Measurements from ENCODE around the gene LINC01488.

LINC01488 gene

DNA sequence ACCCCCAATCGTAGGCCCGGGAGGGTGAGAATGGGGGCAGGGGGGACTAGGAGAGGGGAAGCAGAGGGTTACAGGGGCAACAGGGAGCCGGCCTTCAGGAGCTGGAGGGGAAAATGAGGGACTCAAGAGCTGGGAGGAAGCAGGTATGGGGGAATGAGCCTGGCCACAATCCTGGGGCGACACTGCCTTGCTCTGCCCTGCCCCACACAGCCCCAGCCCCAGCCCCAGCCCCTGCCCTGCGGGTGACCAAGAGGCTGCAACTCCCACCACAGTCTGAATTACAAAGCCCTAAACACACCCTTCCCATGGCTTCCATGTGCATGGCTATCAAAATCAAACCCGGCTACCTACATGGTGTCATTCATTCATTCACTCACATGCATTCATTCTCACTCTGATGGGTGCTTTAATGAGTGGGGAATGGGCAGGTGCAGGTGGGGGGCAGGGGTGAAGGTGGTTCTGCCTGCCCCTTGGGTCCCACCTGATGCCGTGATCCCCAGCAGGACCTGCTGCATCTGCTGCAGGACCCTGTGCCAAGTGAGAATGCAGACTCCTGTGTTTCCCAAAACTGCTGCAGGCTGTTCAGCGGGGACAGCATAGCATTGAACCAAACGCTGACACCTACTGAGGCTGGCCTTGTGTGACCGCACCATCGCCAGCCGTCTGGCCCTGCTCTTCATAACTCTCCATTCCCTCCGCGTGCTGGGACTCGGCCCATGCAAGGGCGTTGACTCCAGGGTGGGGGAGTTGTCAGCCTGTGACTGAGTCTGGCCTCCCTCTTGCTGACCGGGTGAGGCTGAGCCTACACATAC lies 9.5 kb upstream of the LINC01488 start:
- Histone ChIP-seq H2AK5ac (ENCODE audit: low read length) (no peak overlapping the region), H3K23ac (ENCODE audit: low read length) (no peak overlapping the region), H3K27ac (ENCODE audit: low read depth, low read length) (no peak overlapping the region), H4K8ac (ENCODE audit: low read depth, low read length) (no peak overlapping the region), H3K79me2 (ENCODE audit: control insufficient read depth, insufficient read depth, low read length, poor library complexity) (no peaks in the 10 kb centered on the region), H3K79me1 (ENCODE audit: low read length) (no peaks in the 10 kb centered on the region), H3K14ac (ENCODE audit: low read length) (no peak overlapping the region), H3K4me2 (ENCODE audit: low read length) (peak overlapping the region; percentile 15), H2BK120ac (ENCODE audit: insufficient read depth, low read length, poor library complexity) (no peak overlapping the region), H3K27me3 (ENCODE audit: insufficient read depth, low read length) (no peaks in the 10 kb centered on the region), H3K4ac (ENCODE audit: low read depth, low read length) (no peak overlapping the region), H3K9me3 (ENCODE audit: insufficient read depth, low read depth, low read length) (peaks cover 8% of the 10 kb centered on the region), H2BK5ac (ENCODE audit: low read depth, low read length, poor library complexity) (no peak overlapping the region), H3K18ac (ENCODE audit: low read length) (no peak overlapping the region), H3K9ac (ENCODE audit: low read length) (no peak overlapping the region), H3K4me3 (ENCODE audit: low read depth, low read length) (no peak overlapping the region), H2AFZ (ENCODE audit: insufficient read depth, low read length, poor library complexity) (no peak overlapping the region), H3K4me1 (ENCODE audit: control insufficient read depth in 1 of 2, insufficient read depth in 2 of 2, low read length in 2 of 2) (no peaks in the 10 kb centered on the region), H4K91ac (ENCODE audit: low read depth, low read length) (no peak overlapping the region), H4K12ac (ENCODE audit: low read depth, low read length) (no peak overlapping the region), H3K36me3 (ENCODE audit: control insufficient read depth in 1 of 2, insufficient read depth in 2 of 2, low read length in 2 of 2) (no peaks in the 10 kb centered on the region), H2BK12ac (ENCODE audit: low read length) (no peak overlapping the region)
- no peak for DNase-seq
- WGBS (ENCODE audit: extremely low coverage, insufficient coverage, insufficient read length), result no CpG with 5 or more reads among the region's 17 CpGs

DNA sequence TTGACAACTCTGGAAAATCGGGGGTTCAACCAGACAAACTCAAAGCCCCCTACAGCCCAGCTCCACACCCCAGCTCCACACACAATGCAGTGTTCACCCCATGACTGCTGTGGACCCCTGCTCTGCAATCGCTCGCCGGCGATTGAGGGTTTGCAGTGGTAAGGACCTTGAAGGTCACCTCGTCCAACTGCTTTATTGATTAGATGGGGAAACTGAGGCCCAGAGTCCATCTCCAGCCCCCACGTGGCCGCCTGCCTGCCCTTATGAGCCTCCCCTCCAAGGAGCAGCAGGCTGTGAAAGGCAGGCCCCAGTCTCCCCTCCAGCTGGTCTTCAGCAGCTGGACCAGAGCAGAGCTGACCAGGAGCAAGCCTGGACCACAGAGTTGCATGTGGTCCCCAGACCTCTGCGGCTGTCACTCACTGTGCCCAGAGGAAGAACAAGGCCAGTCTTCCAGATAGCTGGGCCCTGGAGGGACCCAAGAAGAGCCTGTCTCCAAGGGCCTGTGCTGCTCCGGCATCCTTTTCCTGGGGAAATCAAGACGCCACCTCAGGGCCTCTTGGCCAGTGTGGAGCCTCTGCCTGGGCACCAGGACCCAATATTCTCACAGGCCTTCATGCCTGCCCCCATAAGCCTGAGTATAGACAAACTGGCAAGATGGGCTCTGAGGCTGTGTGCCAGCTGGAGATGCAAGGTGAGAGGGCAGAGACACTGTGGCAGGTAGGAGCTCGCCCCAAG lies 8.8 kb upstream of the LINC01488 start:
- no CpG with 5 or more reads among the region's 12 CpGs for WGBS (ENCODE audit: extremely low coverage, insufficient coverage, insufficient read length)

DNA sequence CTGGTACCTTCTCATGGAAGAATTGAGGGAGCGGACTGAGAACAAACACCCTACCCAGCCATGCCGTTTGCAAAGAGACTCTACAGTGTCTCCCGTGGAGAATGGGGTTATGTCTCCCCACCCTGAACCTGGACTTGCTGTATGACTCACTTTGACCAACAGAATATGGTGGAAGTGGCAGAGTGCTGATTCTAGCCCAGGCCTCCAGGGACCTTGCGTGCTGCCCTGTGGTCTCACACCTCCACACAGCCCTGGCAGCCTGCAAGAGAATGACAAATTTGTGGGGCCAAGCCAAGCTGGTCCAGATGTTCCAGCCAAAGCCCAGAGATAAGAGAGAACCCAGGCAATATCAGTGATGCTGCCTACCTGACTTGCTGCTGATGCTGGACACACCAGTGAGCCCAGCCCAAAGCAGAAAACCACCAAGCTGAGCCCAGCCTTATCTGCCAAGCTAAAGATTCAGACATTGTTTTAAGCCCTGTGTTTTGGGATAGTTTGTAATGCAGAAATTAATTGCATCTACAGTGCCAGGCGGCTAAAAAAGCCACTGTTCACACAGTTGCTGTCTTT lies 8.1 kb upstream of the LINC01488 start:
- Histone ChIP-seq H3K4me2 (ENCODE audit: low read length) (no peak overlapping the region), H4K12ac (ENCODE audit: low read depth, low read length) (no peak overlapping the region), H3K27me3 (ENCODE audit: insufficient read depth, low read length) (peaks cover 2% of the 10 kb centered on the region), H3K36me3 (ENCODE audit: control insufficient read depth in 1 of 2, insufficient read depth in 2 of 2, low read length in 2 of 2) (no peaks in the 10 kb centered on the region), H3K18ac (ENCODE audit: low read length) (no peak overlapping the region), H2AFZ (ENCODE audit: insufficient read depth, low read length, poor library complexity) (no peak overlapping the region), H3K23ac (ENCODE audit: low read length) (no peak overlapping the region), H4K8ac (ENCODE audit: low read depth, low read length) (no peak overlapping the region), H3K27ac (ENCODE audit: low read depth, low read length) (no peak overlapping the region), H3K9me3 (ENCODE audit: insufficient read depth, low read depth, low read length) (peaks cover 8% of the 10 kb centered on the region), H4K91ac (ENCODE audit: low read depth, low read length) (no peak overlapping the region), H3K14ac (ENCODE audit: low read length) (no peak overlapping the region), H3K4me1 (ENCODE audit: control insufficient read depth in 1 of 2, insufficient read depth in 2 of 2, low read length in 2 of 2) (no peaks in the 10 kb centered on the region), H3K9ac (ENCODE audit: low read length) (no peak overlapping the region), H3K79me2 (ENCODE audit: control insufficient read depth, insufficient read depth, low read length, poor library complexity) (no peaks in the 10 kb centered on the region), H2BK120ac (ENCODE audit: insufficient read depth, low read length, poor library complexity) (no peak overlapping the region), H2AK5ac (ENCODE audit: low read length) (no peak overlapping the region), H3K4ac (ENCODE audit: low read depth, low read length) (no peak overlapping the region), H2BK5ac (ENCODE audit: low read depth, low read length, poor library complexity) (no peak overlapping the region), H3K4me3 (ENCODE audit: low read depth, low read length) (no peak overlapping the region), H2BK12ac (ENCODE audit: low read length) (no peak overlapping the region), H3K79me1 (ENCODE audit: low read length) (no peaks in the 10 kb centered on the region)
- DNase-seq, result no peak
- WGBS (ENCODE audit: extremely low coverage, insufficient coverage, insufficient read length), result no CpG with 5 or more reads among the region's 5 CpGs

More for the DNA sequence above, 8.8 kb upstream of the LINC01488 start:
- no peaks in the 10 kb centered on the region for H3K4me1 ChIP-seq (ENCODE audit: control insufficient read depth in 1 of 2, insufficient read depth in 2 of 2, low read length in 2 of 2)
- H3K18ac ChIP-seq (ENCODE audit: low read length), result no peak overlapping the region
- H4K12ac ChIP-seq (ENCODE audit: low read depth, low read length), result no peak overlapping the region
- no peak overlapping the region for H2AK5ac ChIP-seq (ENCODE audit: low read length)
- no peak overlapping the region for H3K9ac ChIP-seq (ENCODE audit: low read length)
- no peak overlapping the region for H3K27ac ChIP-seq (ENCODE audit: low read depth, low read length)
- H4K91ac ChIP-seq (ENCODE audit: low read depth, low read length), result no peak overlapping the region
- no peak overlapping the region for H2BK5ac ChIP-seq (ENCODE audit: low read depth, low read length, poor library complexity)
- H2BK12ac ChIP-seq (ENCODE audit: low read length), result no peak overlapping the region
- no peak overlapping the region for H3K4ac ChIP-seq (ENCODE audit: low read depth, low read length)
- H3K4me2 ChIP-seq (ENCODE audit: low read length), result no peak overlapping the region
- H3K14ac ChIP-seq (ENCODE audit: low read length), result no peak overlapping the region
- no peaks in the 10 kb centered on the region for H3K79me2 ChIP-seq (ENCODE audit: control insufficient read depth, insufficient read depth, low read length, poor library complexity)
- peaks cover 2% of the 10 kb centered on the region for H3K27me3 ChIP-seq (ENCODE audit: insufficient read depth, low read length)
- DNase-seq, result no peak
- peaks cover 8% of the 10 kb centered on the region for H3K9me3 ChIP-seq (ENCODE audit: insufficient read depth, low read depth, low read length)
- no peak overlapping the region for H2AFZ ChIP-seq (ENCODE audit: insufficient read depth, low read length, poor library complexity)
- H2BK120ac ChIP-seq (ENCODE audit: insufficient read depth, low read length, poor library complexity), result no peak overlapping the region
- H3K23ac ChIP-seq (ENCODE audit: low read length), result no peak overlapping the region
- H3K79me1 ChIP-seq (ENCODE audit: low read length), result no peaks in the 10 kb centered on the region
- H4K8ac ChIP-seq (ENCODE audit: low read depth, low read length), result no peak overlapping the region
- no peaks in the 10 kb centered on the region for H3K36me3 ChIP-seq (ENCODE audit: control insufficient read depth in 1 of 2, insufficient read depth in 2 of 2, low read length in 2 of 2)
- no peak overlapping the region for H3K4me3 ChIP-seq (ENCODE audit: low read depth, low read length)

DNA sequence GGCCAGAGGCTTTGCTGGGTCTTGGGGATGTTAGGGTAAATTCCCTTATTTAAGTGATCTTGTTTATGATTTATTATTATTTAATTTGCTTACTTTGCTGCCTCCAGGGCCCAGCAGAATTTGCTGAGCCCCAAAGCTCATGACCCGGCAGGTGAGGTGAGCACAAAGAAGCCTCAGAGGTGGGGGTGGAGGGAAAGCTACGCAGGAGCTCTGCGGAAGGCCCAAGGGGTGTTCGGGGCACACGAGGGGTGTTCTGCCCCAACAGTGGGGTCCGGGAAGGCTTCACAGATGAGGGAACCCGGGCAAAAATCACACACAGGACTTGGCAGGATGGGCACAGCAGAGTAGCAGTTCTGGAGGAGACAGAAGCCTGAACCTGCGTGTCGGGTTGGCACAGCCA lies 6.7 kb upstream of the LINC01488 start:
- H3K4me1 ChIP-seq (ENCODE audit: control insufficient read depth in 1 of 2, insufficient read depth in 2 of 2, low read length in 2 of 2), result no peaks in the 10 kb centered on the region
- H2BK12ac ChIP-seq (ENCODE audit: low read length), result no peak overlapping the region
- no peak overlapping the region for H4K91ac ChIP-seq (ENCODE audit: low read depth, low read length)
- peaks cover 2% of the 10 kb centered on the region for H3K27me3 ChIP-seq (ENCODE audit: insufficient read depth, low read length)
- H4K8ac ChIP-seq (ENCODE audit: low read depth, low read length), result no peak overlapping the region
- H3K9me3 ChIP-seq (ENCODE audit: insufficient read depth, low read depth, low read length), result peaks cover 8% of the 10 kb centered on the region
- WGBS (ENCODE audit: extremely low coverage, insufficient coverage, insufficient read length), result no CpG with 5 or more reads among the region's 9 CpGs
- no peak overlapping the region for H3K27ac ChIP-seq (ENCODE audit: low read depth, low read length)
- H2BK120ac ChIP-seq (ENCODE audit: insufficient read depth, low read length, poor library complexity), result no peak overlapping the region
- no peaks in the 10 kb centered on the region for H3K79me2 ChIP-seq (ENCODE audit: control insufficient read depth, insufficient read depth, low read length, poor library complexity)
- H3K4me3 ChIP-seq (ENCODE audit: low read depth, low read length), result no peak overlapping the region
- H2AK5ac ChIP-seq (ENCODE audit: low read length), result no peak overlapping the region
- no peak for DNase-seq
- no peak overlapping the region for H3K14ac ChIP-seq (ENCODE audit: low read length)
- H3K4ac ChIP-seq (ENCODE audit: low read depth, low read length), result no peak overlapping the region
- no peak overlapping the region for H4K12ac ChIP-seq (ENCODE audit: low read depth, low read length)
- no peak overlapping the region for H2BK5ac ChIP-seq (ENCODE audit: low read depth, low read length, poor library complexity)
- H3K23ac ChIP-seq (ENCODE audit: low read length), result no peak overlapping the region
- H2AFZ ChIP-seq (ENCODE audit: insufficient read depth, low read length, poor library complexity), result no peak overlapping the region
- H3K18ac ChIP-seq (ENCODE audit: low read length), result no peak overlapping the region
- no peaks in the 10 kb centered on the region for H3K79me1 ChIP-seq (ENCODE audit: low read length)
- no peak overlapping the region for H3K9ac ChIP-seq (ENCODE audit: low read length)
- H3K4me2 ChIP-seq (ENCODE audit: low read length), result no peak overlapping the region
- H3K36me3 ChIP-seq (ENCODE audit: control insufficient read depth in 1 of 2, insufficient read depth in 2 of 2, low read length in 2 of 2), result no peaks in the 10 kb centered on the region
